BLaER1 (cell line): Measurements from ENCODE around the gene VSIG10L2.

Source experiments
- H3K27ac ChIP-seq: shearing (Covaris generic); formaldehyde crosslinking; 2 replicates; pipeline ENCODE4 v1.8.1; 2022
- H3K27me3 ChIP-seq: shearing (Covaris generic); formaldehyde crosslinking; 2 replicates; pipeline ENCODE4 v1.8.1; 2022
- H3K36me3 ChIP-seq: shearing (Covaris generic); formaldehyde crosslinking; 2 replicates; pipeline ENCODE4 v1.8.1; 2022
- H3K4me1 ChIP-seq: shearing (Covaris generic); formaldehyde crosslinking; 2 replicates; pipeline ENCODE4 v1.8.1; 2022
- H3K4me2 ChIP-seq: shearing (Covaris generic); formaldehyde crosslinking; 2 replicates; pipeline ENCODE4 v1.8.1; 2022
- H3K4me3 ChIP-seq: shearing (Covaris generic); formaldehyde crosslinking; 2 replicates; pipeline ENCODE4 v1.8.1; 2022
- H3K9ac ChIP-seq: shearing (Covaris generic); formaldehyde crosslinking; 2 replicates; pipeline ENCODE4 v1.8.1; 2022
- H3K9me3 ChIP-seq: shearing (Covaris generic); formaldehyde crosslinking; 2 replicates; pipeline ENCODE4 v1.8.1; 2022
- H4K20me1 ChIP-seq: shearing (Covaris generic); formaldehyde crosslinking; 2 replicates; pipeline ENCODE4 v1.8.1; 2022
- Cebpa-rat ChIP-seq: shearing (Covaris generic); IDR thresholded peaks from 2 replicates; pipeline ENCODE4 v1.8.1; 2022

VSIG10L2 gene

DNA sequence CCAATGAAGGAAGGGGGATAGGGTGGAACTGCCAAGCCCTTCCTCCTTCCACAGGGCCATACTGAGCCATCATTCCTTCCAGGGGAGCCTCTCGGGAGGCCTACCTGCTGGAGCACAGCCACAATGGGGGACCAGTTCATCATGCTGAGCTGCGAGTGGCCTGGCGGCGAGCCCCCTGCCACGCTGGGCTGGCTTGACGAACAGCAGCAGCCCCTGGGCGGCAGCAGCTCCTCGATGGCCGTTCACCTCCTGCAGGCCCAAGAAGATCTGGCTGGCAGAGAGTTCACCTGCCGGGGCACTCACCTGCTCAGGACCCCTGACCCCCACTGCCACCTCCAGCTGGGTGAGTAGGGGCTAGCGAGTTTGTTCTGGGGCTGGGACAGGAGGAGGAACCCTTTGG lies 5.9 kb downstream of the VSIG10L2 start:
- Histone ChIP-seq H3K9ac (no peak overlapping the region), H3K4me3 (no peak overlapping the region), H3K4me2 (no peak overlapping the region), H3K4me1 (peaks cover 31% of the 10 kb centered on the region), H3K27me3 (no peaks in the 10 kb centered on the region), H4K20me1 (no peaks in the 10 kb centered on the region), H3K9me3 (no peaks in the 10 kb centered on the region), H3K36me3 (no peaks in the 10 kb centered on the region), H3K27ac (no peak overlapping the region)
- no peak for TF ChIP-seq Cebpa-rat

DNA sequence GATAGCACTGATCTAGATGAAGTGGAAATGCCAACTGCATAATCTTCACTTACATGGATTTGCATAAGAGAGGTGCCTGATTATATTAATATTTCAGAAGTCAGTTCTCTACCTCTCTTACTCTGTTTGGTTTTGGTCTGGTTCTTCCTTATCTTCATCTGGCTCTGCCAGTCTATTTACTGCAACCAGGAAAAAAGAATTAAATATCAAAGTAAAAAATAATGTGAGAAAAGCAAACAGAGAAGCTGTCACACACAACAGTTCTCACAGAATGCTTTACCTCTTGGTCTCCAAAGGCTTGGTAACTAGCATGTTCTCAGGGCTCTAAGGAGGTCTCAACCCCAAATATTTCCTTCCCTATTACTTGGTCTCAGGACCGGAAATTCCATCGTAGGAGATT lies 6.7 kb downstream of the VSIG10L2 start:
- no peaks in the 10 kb centered on the region for H3K36me3 ChIP-seq
- no peaks in the 10 kb centered on the region for H3K9me3 ChIP-seq
- H3K9ac ChIP-seq: no peak overlapping the region
- no peak for TF ChIP-seq Cebpa-rat
- H3K4me2 ChIP-seq: no peak overlapping the region
- H3K4me3 ChIP-seq: no peak overlapping the region
- peaks cover 23% of the 10 kb centered on the region for H3K4me1 ChIP-seq
- no peaks in the 10 kb centered on the region for H3K27me3 ChIP-seq
- H3K27ac ChIP-seq: no peak overlapping the region
- H4K20me1 ChIP-seq: no peaks in the 10 kb centered on the region

DNA sequence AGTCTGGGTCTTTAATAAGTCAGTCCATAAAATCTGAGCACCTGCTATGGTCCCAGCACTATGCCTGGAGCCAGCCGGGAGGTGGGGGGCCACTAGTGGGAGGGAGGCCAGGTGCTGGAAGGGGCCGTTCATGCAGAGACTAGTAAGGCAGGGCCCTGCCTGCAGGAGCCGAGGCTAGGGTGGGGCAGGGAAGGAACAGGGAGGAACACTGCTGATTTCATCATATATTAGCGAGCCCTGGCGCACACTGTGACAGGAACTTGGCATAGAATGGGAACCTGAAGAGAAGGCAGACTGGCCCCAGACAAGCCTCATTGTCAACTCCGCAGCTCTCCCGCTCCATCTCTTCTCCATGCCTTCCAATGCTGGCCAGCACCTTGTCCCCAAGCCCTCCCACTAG lies 7.1 kb downstream of the VSIG10L2 start:
- TF ChIP-seq Cebpa-rat: no peak
- H3K27ac ChIP-seq: no peak overlapping the region
- no peak overlapping the region for H3K4me2 ChIP-seq
- H3K27me3 ChIP-seq: no peaks in the 10 kb centered on the region
- H3K36me3 ChIP-seq: no peaks in the 10 kb centered on the region
- no peak overlapping the region for H3K4me3 ChIP-seq
- peaks cover 19% of the 10 kb centered on the region for H3K4me1 ChIP-seq
- H4K20me1 ChIP-seq: no peaks in the 10 kb centered on the region
- H3K9me3 ChIP-seq: no peaks in the 10 kb centered on the region
- no peak overlapping the region for H3K9ac ChIP-seq

DNA sequence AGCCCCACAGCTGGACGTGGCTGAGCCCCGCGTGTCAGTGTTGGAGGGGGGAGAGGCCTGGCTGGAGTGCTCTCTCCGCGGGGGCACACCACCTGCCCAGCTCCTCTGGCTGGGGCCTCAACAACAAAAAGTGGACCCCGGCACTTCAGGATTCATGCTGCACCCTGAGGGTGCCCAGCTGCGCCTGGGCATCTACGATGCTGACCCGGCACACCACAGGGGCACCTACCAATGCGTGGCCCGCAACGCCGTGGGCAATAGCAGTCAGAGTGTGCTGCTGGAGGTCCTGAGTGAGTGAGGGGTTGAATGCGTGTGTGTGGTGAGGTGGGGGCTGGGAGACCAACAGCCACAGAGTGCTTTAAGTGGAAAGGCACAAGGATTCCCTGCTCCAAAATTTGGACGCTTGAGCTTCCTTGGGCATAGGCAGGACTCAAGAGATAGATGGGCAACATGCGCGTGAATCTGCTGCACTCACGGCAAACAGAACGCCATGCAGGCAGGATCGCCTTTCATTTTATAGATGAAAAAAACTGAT lies 7.6 kb downstream of the VSIG10L2 start:
- Histone ChIP-seq H3K4me3 (no peak overlapping the region), H3K9me3 (no peaks in the 10 kb centered on the region), H3K9ac (no peak overlapping the region), H3K4me2 (no peak overlapping the region), H3K4me1 (peaks cover 14% of the 10 kb centered on the region), H3K27me3 (no peaks in the 10 kb centered on the region), H3K36me3 (no peaks in the 10 kb centered on the region), H4K20me1 (no peaks in the 10 kb centered on the region), H3K27ac (no peak overlapping the region)
- TF ChIP-seq Cebpa-rat: no peak

DNA sequence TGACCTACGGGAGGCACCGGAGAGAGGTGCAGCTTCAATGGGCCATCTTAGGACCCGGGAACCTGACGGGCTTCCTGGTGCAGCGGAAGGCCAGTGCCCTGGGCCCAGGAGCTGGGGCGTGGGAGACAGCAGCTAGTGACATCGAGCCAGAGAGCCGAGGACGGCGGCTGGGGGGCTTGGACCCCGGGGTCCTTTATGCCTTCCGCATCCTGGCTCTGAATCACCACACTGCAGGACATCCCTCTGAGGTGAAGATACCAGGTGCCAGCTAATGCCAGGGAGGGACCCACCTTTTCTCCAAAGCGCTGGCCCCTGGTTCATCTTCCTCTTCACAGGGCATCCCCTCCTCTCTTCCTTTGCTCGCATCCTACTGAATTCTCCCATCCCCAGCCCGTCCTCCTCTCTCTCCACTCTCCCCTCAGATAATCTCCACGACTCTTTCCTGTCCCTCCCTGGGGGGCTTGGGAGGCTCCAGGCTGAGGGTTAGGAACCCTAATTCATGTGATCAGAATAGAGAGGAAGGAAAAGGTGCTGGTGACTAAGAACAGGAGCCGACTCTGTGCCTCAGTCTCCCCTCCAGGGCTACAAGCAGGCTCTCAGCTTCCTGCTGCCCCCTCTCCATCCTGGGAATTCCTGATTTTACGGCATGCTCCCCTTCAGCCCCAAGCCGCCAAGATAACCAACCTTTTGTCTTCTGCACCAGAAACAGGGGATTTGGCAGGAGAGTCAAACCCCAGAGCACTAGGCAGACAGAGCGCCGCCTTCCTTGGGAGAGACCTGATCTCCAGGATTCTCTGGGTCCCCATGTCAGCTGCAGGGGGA lies 8.5 kb downstream of the VSIG10L2 start:
- Histone ChIP-seq H3K27ac (no peak overlapping the region), H3K9me3 (no peaks in the 10 kb centered on the region), H3K9ac (no peak overlapping the region), H4K20me1 (no peaks in the 10 kb centered on the region), H3K27me3 (no peaks in the 10 kb centered on the region), H3K4me3 (no peak overlapping the region), H3K4me2 (no peak overlapping the region), H3K36me3 (no peaks in the 10 kb centered on the region), H3K4me1 (0 out of 2 replicates have a peak, but pooled peaks cover 10% of the 10 kb centered on the region)
- TF ChIP-seq Cebpa-rat: no peak

DNA sequence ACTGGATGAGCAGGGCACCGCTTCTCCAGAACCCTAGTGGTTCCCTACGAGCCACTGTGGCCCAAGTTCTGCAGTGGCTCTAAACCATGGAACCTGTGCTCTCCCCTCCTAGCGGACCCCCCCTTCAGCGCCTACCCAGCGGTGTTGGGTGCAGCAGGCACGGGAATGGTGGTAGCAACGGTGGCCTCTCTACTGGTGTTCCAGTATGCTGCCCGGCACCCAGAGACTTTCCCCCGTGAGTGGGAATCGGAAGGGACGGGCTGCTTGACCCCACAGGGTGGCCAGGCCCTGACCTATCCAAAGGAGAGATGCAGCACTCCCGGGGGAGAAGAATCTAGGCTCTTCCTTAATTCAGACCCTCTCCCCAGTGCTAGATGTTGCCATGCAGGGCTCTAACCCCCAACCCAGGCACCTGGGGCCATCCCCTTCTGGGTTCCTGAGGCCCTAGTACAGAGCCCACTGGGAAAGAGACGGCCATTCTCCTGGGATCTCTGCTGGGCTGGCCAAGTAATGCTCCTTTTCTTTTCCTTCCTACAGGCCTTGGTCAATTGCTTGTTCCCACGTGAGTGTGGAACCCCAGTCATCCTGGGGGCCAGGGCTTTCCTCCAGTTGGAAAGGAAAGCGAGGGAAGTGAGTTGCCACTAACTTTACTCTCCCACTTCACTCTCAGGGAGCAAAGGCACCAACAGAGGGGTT lies 9.2 kb downstream of the VSIG10L2 start:
- Histone ChIP-seq H3K4me2 (no peak overlapping the region), H4K20me1 (no peaks in the 10 kb centered on the region), H3K27ac (no peak overlapping the region), H3K27me3 (no peaks in the 10 kb centered on the region), H3K4me3 (no peak overlapping the region), H3K9me3 (no peaks in the 10 kb centered on the region), H3K9ac (no peak overlapping the region), H3K4me1 (0 out of 2 replicates have a peak, but pooled peaks cover 10% of the 10 kb centered on the region), H3K36me3 (0 out of 2 replicates have a peak, but pooled peaks cover 2% of the 10 kb centered on the region)
- no peak for TF ChIP-seq Cebpa-rat

DNA sequence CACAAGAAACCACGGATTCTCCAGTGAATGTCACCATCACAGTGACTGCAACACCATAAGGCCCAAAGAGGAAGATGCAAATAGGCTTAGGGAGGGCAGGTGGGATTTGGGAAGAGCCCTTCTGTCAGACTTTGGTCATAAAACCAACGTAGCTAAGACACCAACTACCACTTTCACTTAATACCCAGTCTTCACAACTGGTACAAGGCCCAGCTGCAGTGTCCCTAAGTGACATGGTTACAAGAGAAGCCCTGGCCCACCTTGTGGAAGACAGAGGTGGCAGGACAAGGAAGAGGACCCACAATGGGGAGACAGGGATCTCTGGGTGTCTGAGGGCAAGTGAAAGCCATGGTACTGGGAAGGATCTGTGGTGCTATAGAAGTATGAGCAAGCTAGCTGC lies 10.0 kb downstream of the VSIG10L2 start:
- no peak overlapping the region for H3K9ac ChIP-seq
- no peak for TF ChIP-seq Cebpa-rat
- no peaks in the 10 kb centered on the region for H3K9me3 ChIP-seq

DNA sequence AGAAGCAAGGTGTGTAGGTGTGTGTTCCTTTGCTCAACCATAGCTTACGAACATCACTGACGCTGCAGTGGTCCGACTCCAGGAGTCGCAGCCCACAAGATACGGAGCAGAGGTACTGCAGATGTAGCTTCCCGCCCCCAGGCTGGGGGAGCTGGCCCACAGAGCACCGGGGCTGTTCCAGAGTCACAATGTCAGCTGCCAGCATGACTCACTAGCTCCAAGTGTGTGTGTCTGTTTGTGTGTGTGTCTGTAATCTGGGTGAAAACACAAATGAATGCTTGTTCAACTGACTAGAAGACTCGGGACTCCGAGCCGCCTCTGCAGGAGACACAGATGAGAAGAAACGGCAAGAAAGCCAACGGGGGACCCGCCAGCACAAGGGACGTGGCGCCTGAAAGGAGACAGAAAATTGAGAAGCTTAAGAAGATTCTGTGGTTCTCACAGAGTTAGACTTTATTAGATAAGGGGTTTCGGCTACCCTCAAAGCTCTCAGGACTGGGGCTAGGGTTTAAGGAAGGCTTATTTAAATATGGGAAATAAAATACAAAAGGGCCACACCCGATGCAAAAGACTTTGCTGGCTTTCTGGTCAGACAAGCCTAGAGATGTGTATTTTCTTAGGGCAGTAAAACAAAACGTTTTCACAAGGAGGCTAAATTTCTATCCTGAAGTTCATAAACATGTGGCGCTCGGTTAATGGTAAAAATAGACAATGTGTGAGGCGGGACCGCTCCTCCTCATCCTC lies 10.7 kb downstream of the VSIG10L2 start:
- no peaks in the 10 kb centered on the region for H3K9me3 ChIP-seq
- H3K4me3 ChIP-seq: no peak overlapping the region
- H3K27ac ChIP-seq: no peak overlapping the region
- no peaks in the 10 kb centered on the region for H3K27me3 ChIP-seq
- no peak overlapping the region for H3K9ac ChIP-seq
- TF ChIP-seq Cebpa-rat: no peak
- peaks cover 7% of the 10 kb centered on the region; the same call in 1 of the 2 replicates for H3K36me3 ChIP-seq
- H4K20me1 ChIP-seq: no peaks in the 10 kb centered on the region
- no peak overlapping the region for H3K4me2 ChIP-seq
- H3K4me1 ChIP-seq: no peaks in the 10 kb centered on the region

More for the DNA sequence above, 10.0 kb downstream of the VSIG10L2 start:
- 0 out of 2 replicates have a peak, but pooled peaks cover 6% of the 10 kb centered on the region for H3K36me3 ChIP-seq
- H3K4me3 ChIP-seq: no peak overlapping the region
- no peaks in the 10 kb centered on the region for H3K27me3 ChIP-seq
- no peak overlapping the region for H3K27ac ChIP-seq
- H3K4me1 ChIP-seq: 0 out of 2 replicates have a peak, but pooled peaks cover 4% of the 10 kb centered on the region
- H4K20me1 ChIP-seq: no peaks in the 10 kb centered on the region
- no peak overlapping the region for H3K4me2 ChIP-seq

DNA sequence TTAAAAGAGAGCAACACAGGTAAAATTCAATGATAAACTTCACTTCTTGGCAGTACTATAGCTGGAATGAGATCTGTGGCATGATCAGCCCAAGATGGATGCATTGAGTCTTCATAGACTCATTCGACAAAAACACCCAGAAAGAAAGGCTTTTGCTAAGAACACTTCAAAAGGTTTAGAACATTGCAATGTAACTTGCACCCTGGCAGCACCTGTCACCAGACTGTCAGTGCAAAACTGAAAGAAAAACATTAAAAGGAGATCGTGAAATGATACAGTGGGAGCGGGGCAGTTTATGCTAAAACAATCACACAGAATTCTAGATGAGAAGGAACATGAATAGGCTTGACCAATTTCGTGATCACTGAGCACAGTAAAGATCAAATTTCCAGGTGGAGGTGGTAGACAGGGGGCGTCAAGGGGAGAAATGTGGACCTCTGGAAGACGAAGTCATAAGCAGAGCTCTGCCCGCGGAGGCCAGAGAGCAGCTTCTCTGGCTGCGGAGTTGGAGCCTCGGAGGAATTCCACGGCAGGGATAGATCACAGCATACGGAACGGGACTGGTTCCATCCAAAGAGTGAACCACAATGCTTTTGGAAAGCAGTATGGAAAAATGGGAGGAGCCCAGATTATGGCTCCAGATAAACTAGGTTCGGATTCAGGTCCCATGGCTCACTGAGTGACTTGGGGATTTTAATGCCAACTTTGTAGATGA lies 11.9 kb downstream of the VSIG10L2 start:
- peaks cover 10% of the 10 kb centered on the region; the same call in 1 of the 2 replicates for H3K36me3 ChIP-seq
- no peak overlapping the region for H3K4me2 ChIP-seq
- H3K4me1 ChIP-seq: no peaks in the 10 kb centered on the region

More for the DNA sequence above, 11.9 kb downstream of the VSIG10L2 start:
- no peaks in the 10 kb centered on the region for H3K27me3 ChIP-seq
- no peak for TF ChIP-seq Cebpa-rat
- no peak overlapping the region for H3K4me3 ChIP-seq
- H3K27ac ChIP-seq: no peak overlapping the region
- H3K9me3 ChIP-seq: peaks cover 7% of the 10 kb centered on the region
- no peaks in the 10 kb centered on the region for H4K20me1 ChIP-seq
- no peak overlapping the region for H3K9ac ChIP-seq
